Liver (tissue), 9 donors: Measurements from ENCODE around the gene GATA2. TPM values are rescaled to one million over a fixed set of nuclear protein-coding genes. Genes with fewer than 3 reads are reported as not detected.

Experiments used
- DNase-seq: peaks from one replicate; pipeline ENCODE4 v3.0.0-alpha.2; 2017; ENCODE audit warnings: low spot score
- H3K27ac ChIP-seq, 2 donors: one replicate each; pipeline ENCODE4 v1.7.0; 2013; ENCODE audit warnings: inconsistent platforms in 2 of 2, low read length in 2 of 2, control low read depth in 1 of 2, low read depth in 1 of 2, mild to moderate bottlenecking in 1 of 2
- H3K27me3 ChIP-seq, 4 donors: one replicate each; pipeline versions ENCODE4 v1.6.1 to v1.7.0; 2013; ENCODE audit warnings: low read length in 3 of 4, inconsistent platforms in 1 of 4, mild to moderate bottlenecking in 1 of 4, moderate library complexity in 1 of 4; ENCODE audit not compliant: control insufficient read depth in 4 of 4, insufficient read depth in 4 of 4
- H3K36me3 ChIP-seq, 4 donors: one replicate each; pipeline versions ENCODE4 v1.6.1 to v1.7.0; 2013; ENCODE audit warnings: low read length in 3 of 4, mild to moderate bottlenecking in 3 of 4, low read depth in 1 of 4, moderate library complexity in 1 of 4; ENCODE audit not compliant: control insufficient read depth in 4 of 4, insufficient read depth in 3 of 4
- H3K4me1 ChIP-seq, 4 donors: one replicate each; pipeline versions ENCODE4 v1.6.1 to v1.7.0; 2013; ENCODE audit warnings: low read length in 3 of 4, mild to moderate bottlenecking in 3 of 4, moderate library complexity in 1 of 4; ENCODE audit not compliant: control insufficient read depth in 4 of 4, insufficient read depth in 4 of 4
- H3K4me3 ChIP-seq, 3 donors: one replicate each; pipeline versions ENCODE4 v1.6.1 to v1.7.0; 2013; ENCODE audit warnings: low read length in 3 of 3, control low read depth in 1 of 3, low read depth in 1 of 3, mild to moderate bottlenecking in 1 of 3
- H3K9ac ChIP-seq, 2 donors: one replicate each; pipeline ENCODE4 v1.7.0; 2013; ENCODE audit warnings: low read length in 2 of 2, mild to moderate bottlenecking in 2 of 2, moderate library complexity in 2 of 2, control low read depth in 1 of 2, low read depth in 1 of 2
- H3K9me3 ChIP-seq, 4 donors: one replicate each; pipeline versions ENCODE4 v1.6.1 to v1.7.0; 2013; ENCODE audit warnings: low read length in 3 of 4; ENCODE audit not compliant: control insufficient read depth in 4 of 4
- ATF3 ChIP-seq: IDR thresholded peaks from 2 replicates; pipeline ENCODE4 v1.6.1; 2016; ENCODE audit warnings: antibody characterized with exemption
- CTCF ChIP-seq: fragments of 150-350 bp; IDR thresholded peaks from 2 replicates; pipeline ENCODE4 v1.5.1; 2017; ENCODE audit warnings: improper control_type of control experiment, low read depth, low read length; ENCODE audit not compliant: missing input control
- EGR1 ChIP-seq, 2 donors: IDR thresholded peaks; 2 replicates each; pipeline ENCODE4 v1.6.1; 2016 to 2018; ENCODE audit warnings: antibody characterized with exemption in 2 of 2, low read depth in 2 of 2
- FOXA1 ChIP-seq: IDR thresholded peaks from 2 replicates; pipeline ENCODE4 v1.6.1; 2016; ENCODE audit warnings: antibody characterized with exemption
- FOXA2 ChIP-seq: IDR thresholded peaks from 2 replicates; pipeline ENCODE4 v1.6.1; 2016; ENCODE audit warnings: antibody characterized with exemption
- GABPA ChIP-seq, 2 donors: IDR thresholded peaks in 1 of 2; conservative IDR thresholded peaks in 1 of 2; 2 replicates each; pipeline ENCODE4 v1.6.1; 2016; ENCODE audit warnings: antibody characterized with exemption in 2 of 2, mild to moderate bottlenecking in 1 of 2, moderate library complexity in 1 of 2
- HNF4A ChIP-seq, 2 donors: conservative IDR thresholded peaks; 2 replicates each; pipeline ENCODE4 v1.6.1; 2016; ENCODE audit warnings: antibody characterized with exemption in 2 of 2, mild to moderate bottlenecking in 2 of 2
- HNF4G ChIP-seq: IDR thresholded peaks from 2 replicates; pipeline ENCODE4 v1.6.1; 2016; ENCODE audit warnings: antibody characterized with exemption
- JUND ChIP-seq, 2 donors: IDR thresholded peaks; 2 replicates each; pipeline ENCODE4 v1.6.1; 2016; ENCODE audit warnings: antibody characterized with exemption in 2 of 2
- MAX ChIP-seq: IDR thresholded peaks from 2 replicates; pipeline ENCODE4 v1.6.1; 2016; ENCODE audit warnings: antibody characterized with exemption
- NR2F2 ChIP-seq: IDR thresholded peaks from 2 replicates; pipeline ENCODE4 v1.6.1; 2016; ENCODE audit warnings: antibody characterized with exemption
- RAD21 ChIP-seq, 2 donors: IDR thresholded peaks; 2 replicates each; pipeline ENCODE4 v1.6.1; 2016; ENCODE audit warnings: antibody characterized with exemption in 2 of 2, mild to moderate bottlenecking in 2 of 2
- REST ChIP-seq: IDR thresholded peaks from 2 replicates; pipeline ENCODE4 v1.6.1; 2016; ENCODE audit warnings: antibody characterized with exemption, mild to moderate bottlenecking
- RXRA ChIP-seq, 2 donors: IDR thresholded peaks; 2 replicates each; pipeline ENCODE4 v1.6.1; 2017 to 2018; ENCODE audit warnings: antibody characterized with exemption in 2 of 2, mild to moderate bottlenecking in 1 of 2
- SP1 ChIP-seq: IDR thresholded peaks from 2 replicates; pipeline ENCODE4 v1.6.1; 2018; ENCODE audit warnings: antibody characterized with exemption, mild to moderate bottlenecking
- TAF1 ChIP-seq: conservative IDR thresholded peaks from 2 replicates; pipeline ENCODE4 v1.6.1; 2016; ENCODE audit warnings: antibody characterized with exemption, mild to moderate bottlenecking
- YY1 ChIP-seq: IDR thresholded peaks from 2 replicates; pipeline ENCODE4 v1.6.1; 2016; ENCODE audit warnings: antibody characterized with exemption, mild to moderate bottlenecking
- ZBTB33 ChIP-seq: IDR thresholded peaks from 2 replicates; pipeline ENCODE4 v1.6.1; 2016; ENCODE audit warnings: antibody characterized with exemption
- WGBS: extraction: QIAGEN DNeasy Blood & Tissue Kit; methylation state at CpG from one replicate; pipeline ENCODE4 v1.1.7; 2013; 5-methylcytosine and 5-hydroxymethylcytosine counted together
- polyA plus RNA-seq, 2 donors: library from polyadenylated mRNA; stranded (reverse) in 1 of 2; unstranded in 1 of 2; fragments of 200-250 nt in 1 of 2; fragments of >200 nt in 1 of 2; fragmentation: Nextera tagmentation in 1 of 2; extraction: Ambion mirVana in 1 of 2; gene quantifications; one replicate each; pipeline versions ENCODE4 v1.2.1 to v1.2.3, GENCODE V29; 2013 to 2015
- total RNA-seq, 2 donors: library from RNA; depleted of rRNA; stranded (reverse); fragments of >200 nt; gene quantifications; one replicate each; pipeline ENCODE4 v1.2.3, GENCODE V29; 2014
- donor health status: healthy.
- donor health status: healthy.
- donor health status: healthy.
- donor health status: healthy.
- donor health status: healthy.

The GATA2 gene
- total and polyA plus RNA-seq, 4 donors, result 0.25 to 2.8 (median 0.54) TPM

GRCh38 chr3:128517648-128518047, 24.6 kb upstream of the GATA2 start:
- no peaks in the 10 kb centered on the region for H3K36me3 ChIP-seq
- WGBS, result 83% methylated on average over 4 of the region's 4 CpGs
- DNase-seq, result no peak
- TF ChIP-seq RXRA (IDR thresholded peaks at IDR 0.05), result no peak
- no peak for TF ChIP-seq CTCF
- TF ChIP-seq TAF1, result no peak
- TF ChIP-seq ZBTB33, result no peak
- no peak for TF ChIP-seq FOXA2
- TF ChIP-seq GABPA (IDR thresholded peaks at IDR 0.05 in 1 of 2, conservative IDR thresholded peaks at IDR 0.05 in 1 of 2), result no peak
- no peak for TF ChIP-seq RAD21 (IDR thresholded peaks at IDR 0.05)
- no peak for TF ChIP-seq MAX
- no peak for TF ChIP-seq JUND (IDR thresholded peaks at IDR 0.05)
- no peak for TF ChIP-seq HNF4A (conservative IDR thresholded peaks at IDR 0.05)
- no peak for TF ChIP-seq ATF3
- no peak for TF ChIP-seq NR2F2
- no peak for TF ChIP-seq EGR1 (IDR thresholded peaks at IDR 0.05; ENCODE audit: low read depth in 2 of 2)
- TF ChIP-seq YY1, result no peak
- no peak for TF ChIP-seq FOXA1
- TF ChIP-seq SP1, result no peak
- no peak for TF ChIP-seq REST
- no peak overlapping the region for H3K4me3 ChIP-seq
- peaks cover 0 to 10% (median 4%) of the 10 kb centered on the region in 4 donors for H3K9me3 ChIP-seq
- no peak overlapping the region for H3K27ac ChIP-seq
- no peaks in the 10 kb centered on the region for H3K4me1 ChIP-seq
- no peak overlapping the region for H3K9ac ChIP-seq
- peaks cover 0 to 2% (median 0%) of the 10 kb centered on the region in 4 donors for H3K27me3 ChIP-seq

- Histone ChIP-seq H3K4me3 (no peak overlapping the region), H3K27me3 (peaks cover 0 to 2% (median 0%) of the 10 kb centered on the region in 4 donors), H3K9ac (no peak overlapping the region), H3K27ac (no peak overlapping the region), H3K9me3 (peaks cover 0 to 10% (median 4%) of the 10 kb centered on the region in 4 donors), H3K4me1 (no peaks in the 10 kb centered on the region), H3K36me3 (no peaks in the 10 kb centered on the region)
- no peak for DNase-seq
- 87% methylated on average over 1 of the region's 1 CpG for WGBS
- TF ChIP-seq HNF4G (no peak), MAX (no peak), CTCF (no peak), TAF1 (no peak), SP1 (no peak), NR2F2 (no peak), GABPA (IDR thresholded peaks at IDR 0.05 in 1 of 2, conservative IDR thresholded peaks at IDR 0.05 in 1 of 2) (no peak), HNF4A (conservative IDR thresholded peaks at IDR 0.05) (no peak), ATF3 (no peak), YY1 (no peak), RAD21 (IDR thresholded peaks at IDR 0.05) (no peak), RXRA (IDR thresholded peaks at IDR 0.05) (no peak), ZBTB33 (no peak)
These were observed 23.0 kb upstream of the GATA2 start for GRCh38 chr3:128515967-128516366.
